ENCODE data around the gene SHD.
A peak's percentile ranks its signal among the peaks of the same experiment; 100 is the strongest.

Gene SHD

DNA sequence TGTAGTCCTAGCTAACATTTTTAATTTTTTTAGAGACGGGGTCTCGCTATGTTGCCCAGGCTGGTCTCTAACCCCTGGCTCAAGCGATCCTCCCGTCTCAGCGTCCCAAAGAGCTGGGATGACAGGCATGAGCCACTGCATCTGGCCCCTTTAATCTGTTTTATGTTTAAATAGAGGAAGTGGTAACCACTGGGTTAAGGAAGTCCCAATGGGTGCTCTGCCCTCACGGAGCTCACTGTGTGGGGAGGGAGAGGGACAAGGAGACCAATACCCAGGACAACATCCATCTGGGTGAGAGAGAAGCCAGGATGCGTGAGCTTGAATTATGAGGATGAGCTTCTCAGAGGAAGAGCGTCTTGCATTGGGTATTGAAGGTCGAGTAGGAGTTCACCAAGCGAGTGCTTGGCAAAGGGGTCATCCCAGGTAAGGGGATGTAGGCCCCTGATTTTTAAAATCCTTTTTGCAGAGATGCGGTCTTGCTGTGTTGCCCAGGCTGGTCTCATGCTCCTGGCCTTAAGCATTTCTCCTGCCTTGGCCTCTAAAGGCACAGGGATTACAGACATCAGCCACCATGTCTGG, 18.4 kb upstream of the SHD start:
- WGBS (ENCODE audit: extremely low coverage, insufficient coverage, insufficient read length) = no CpG with 5 or more reads among the region's 11 CpGs
- H4K8ac ChIP-seq (ENCODE audit: low read depth, low read length) = no peak overlapping the region
- H3K9ac ChIP-seq (ENCODE audit: low read length) = no peak overlapping the region
- peaks cover 36 to 38% of the 10 kb centered on the region in 2 experiments for H3K36me3 ChIP-seq (ENCODE audit: control insufficient read depth in 1 of 2, insufficient read depth in 2 of 2, low read length in 2 of 2)
- H3K79me2 ChIP-seq (ENCODE audit: control insufficient read depth, insufficient read depth, low read length, poor library complexity) = no peaks in the 10 kb centered on the region
- no peak for DNase-seq
- no peak overlapping the region for H2BK120ac ChIP-seq (ENCODE audit: insufficient read depth, low read length, poor library complexity)
- no peak overlapping the region for H2AFZ ChIP-seq (ENCODE audit: insufficient read depth, low read length, poor library complexity)
- H3K27ac ChIP-seq (ENCODE audit: low read depth, low read length) = no peak overlapping the region
- H3K18ac ChIP-seq (ENCODE audit: low read length) = no peak overlapping the region
- H3K23ac ChIP-seq (ENCODE audit: low read length) = no peak overlapping the region
- no peaks in the 10 kb centered on the region for H3K79me1 ChIP-seq (ENCODE audit: low read length)
- no peak overlapping the region for H2BK5ac ChIP-seq (ENCODE audit: low read depth, low read length, poor library complexity)
- no peak overlapping the region for H2BK12ac ChIP-seq (ENCODE audit: low read length)
- no peak overlapping the region for H3K14ac ChIP-seq (ENCODE audit: low read length)
- H4K91ac ChIP-seq (ENCODE audit: low read depth, low read length) = no peak overlapping the region
- no peak overlapping the region for H3K4ac ChIP-seq (ENCODE audit: low read depth, low read length)
- H4K12ac ChIP-seq (ENCODE audit: low read depth, low read length) = no peak overlapping the region
- no peak overlapping the region for H3K4me3 ChIP-seq (ENCODE audit: low read depth, low read length)
- H3K27me3 ChIP-seq (ENCODE audit: insufficient read depth, low read length) = no peaks in the 10 kb centered on the region
- peaks cover 5% of the 10 kb centered on the region for H3K9me3 ChIP-seq (ENCODE audit: insufficient read depth, low read depth, low read length)
- no peaks in the 10 kb centered on the region for H3K4me1 ChIP-seq (ENCODE audit: control insufficient read depth in 1 of 2, insufficient read depth in 2 of 2, low read length in 2 of 2)
- H2AK5ac ChIP-seq (ENCODE audit: low read length) = no peak overlapping the region
- no peak overlapping the region for H3K4me2 ChIP-seq (ENCODE audit: low read length)

DNA sequence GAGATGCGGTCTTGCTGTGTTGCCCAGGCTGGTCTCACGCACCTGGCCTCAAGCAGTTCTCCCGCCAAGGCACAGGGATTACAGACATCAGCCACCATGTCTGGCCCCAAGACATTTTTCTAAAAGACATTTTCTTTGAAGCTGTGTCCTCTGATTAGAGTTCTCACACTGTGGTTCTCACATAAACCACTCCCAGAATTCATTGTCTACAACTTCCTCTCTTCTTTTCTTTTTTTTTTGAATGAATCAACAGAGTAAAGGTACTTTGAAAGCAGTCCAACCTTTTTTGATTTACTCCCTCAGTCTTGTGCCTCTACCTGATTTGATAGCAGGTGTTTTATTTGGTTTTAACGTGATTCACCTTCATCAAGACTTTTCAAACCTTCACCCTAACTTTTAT, 14.3 kb upstream of the SHD start:
- Histone ChIP-seq H3K4me2 (ENCODE audit: low read length) (no peak overlapping the region), H2BK5ac (ENCODE audit: low read depth, low read length, poor library complexity) (no peak overlapping the region), H3K4me3 (ENCODE audit: low read depth, low read length) (no peak overlapping the region), H4K91ac (ENCODE audit: low read depth, low read length) (no peak overlapping the region), H2AFZ (ENCODE audit: insufficient read depth, low read length, poor library complexity) (no peak overlapping the region), H2BK12ac (ENCODE audit: low read length) (no peak overlapping the region), H3K23ac (ENCODE audit: low read length) (no peak overlapping the region), H3K18ac (ENCODE audit: low read length) (no peak overlapping the region), H2BK120ac (ENCODE audit: insufficient read depth, low read length, poor library complexity) (no peak overlapping the region), H4K8ac (ENCODE audit: low read depth, low read length) (no peak overlapping the region), H3K9ac (ENCODE audit: low read length) (no peak overlapping the region), H3K79me2 (ENCODE audit: control insufficient read depth, insufficient read depth, low read length, poor library complexity) (no peaks in the 10 kb centered on the region), H3K79me1 (ENCODE audit: low read length) (no peaks in the 10 kb centered on the region), H3K14ac (ENCODE audit: low read length) (no peak overlapping the region), H4K12ac (ENCODE audit: low read depth, low read length) (no peak overlapping the region), H3K4me1 (ENCODE audit: control insufficient read depth in 1 of 2, insufficient read depth in 2 of 2, low read length in 2 of 2) (no peaks in the 10 kb centered on the region), H3K27me3 (ENCODE audit: insufficient read depth, low read length) (no peaks in the 10 kb centered on the region), H3K27ac (ENCODE audit: low read depth, low read length) (no peak overlapping the region), H3K36me3 (ENCODE audit: control insufficient read depth in 1 of 2, insufficient read depth in 2 of 2, low read length in 2 of 2) (peaks cover 20 to 24% of the 10 kb centered on the region in 2 experiments), H2AK5ac (ENCODE audit: low read length) (no peak overlapping the region), H3K9me3 (ENCODE audit: insufficient read depth, low read depth, low read length) (peaks cover 1% of the 10 kb centered on the region), H3K4ac (ENCODE audit: low read depth, low read length) (no peak overlapping the region)
- WGBS (ENCODE audit: extremely low coverage, insufficient coverage, insufficient read length) = no CpG with 5 or more reads among the region's 4 CpGs
- no peak for DNase-seq

DNA sequence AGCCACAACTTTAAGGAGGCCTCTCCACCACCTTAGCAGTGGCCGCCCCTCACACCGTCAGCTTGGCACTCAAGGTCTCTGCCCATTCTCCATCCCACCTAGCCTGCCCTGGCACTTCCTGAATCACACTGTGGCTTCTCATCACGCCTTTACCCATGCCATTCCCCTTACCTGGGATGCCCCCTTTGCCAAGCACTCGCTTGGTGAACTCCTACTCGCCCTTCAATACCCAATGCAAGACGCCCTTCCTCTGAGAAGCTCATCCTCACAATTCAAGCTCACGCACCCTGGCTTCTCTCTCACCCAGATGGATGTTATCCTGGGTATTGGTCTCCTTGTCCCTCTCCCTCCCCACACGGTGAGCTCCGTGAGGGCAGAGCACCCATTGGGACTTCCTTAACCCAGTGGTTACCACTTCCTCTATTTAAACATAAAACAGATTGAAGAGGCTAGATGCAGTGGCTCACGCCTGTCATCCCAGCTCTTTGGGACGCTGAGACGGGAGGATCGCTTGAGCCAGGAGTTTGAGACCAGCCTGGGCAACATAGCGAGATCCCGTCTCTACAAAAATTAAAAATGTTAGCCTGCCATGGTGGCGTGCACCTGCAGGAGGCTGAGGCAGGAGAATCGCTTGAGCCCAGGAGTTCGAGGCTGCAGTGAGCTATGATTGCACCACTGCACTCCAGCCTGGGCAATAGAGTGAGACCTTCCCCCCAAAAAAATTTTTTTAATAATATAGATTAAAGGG, 12.6 kb upstream of the SHD start:
- Histone ChIP-seq H3K14ac (ENCODE audit: low read length) (no peak overlapping the region), H2AFZ (ENCODE audit: insufficient read depth, low read length, poor library complexity) (no peak overlapping the region), H3K4ac (ENCODE audit: low read depth, low read length) (no peak overlapping the region), H4K91ac (ENCODE audit: low read depth, low read length) (no peak overlapping the region), H3K27ac (ENCODE audit: low read depth, low read length) (no peak overlapping the region), H3K27me3 (ENCODE audit: insufficient read depth, low read length) (no peaks in the 10 kb centered on the region), H2BK120ac (ENCODE audit: insufficient read depth, low read length, poor library complexity) (no peak overlapping the region), H3K4me3 (ENCODE audit: low read depth, low read length) (peak overlapping the region; percentile 13), H2BK12ac (ENCODE audit: low read length) (no peak overlapping the region), H3K79me1 (ENCODE audit: low read length) (no peaks in the 10 kb centered on the region), H4K8ac (ENCODE audit: low read depth, low read length) (no peak overlapping the region), H3K9me3 (ENCODE audit: insufficient read depth, low read depth, low read length) (peaks cover 1% of the 10 kb centered on the region), H3K4me2 (ENCODE audit: low read length) (no peak overlapping the region), H3K23ac (ENCODE audit: low read length) (no peak overlapping the region), H3K9ac (ENCODE audit: low read length) (no peak overlapping the region), H3K36me3 (ENCODE audit: control insufficient read depth in 1 of 2, insufficient read depth in 2 of 2, low read length in 2 of 2) (peaks cover 15 to 23% of the 10 kb centered on the region in 2 experiments), H2BK5ac (ENCODE audit: low read depth, low read length, poor library complexity) (no peak overlapping the region), H4K12ac (ENCODE audit: low read depth, low read length) (no peak overlapping the region), H3K79me2 (ENCODE audit: control insufficient read depth, insufficient read depth, low read length, poor library complexity) (no peaks in the 10 kb centered on the region), H3K4me1 (ENCODE audit: control insufficient read depth in 1 of 2, insufficient read depth in 2 of 2, low read length in 2 of 2) (no peaks in the 10 kb centered on the region), H3K18ac (ENCODE audit: low read length) (no peak overlapping the region), H2AK5ac (ENCODE audit: low read length) (no peak overlapping the region)
- no CpG with 5 or more reads among the region's 18 CpGs for WGBS (ENCODE audit: extremely low coverage, insufficient coverage, insufficient read length)
- no peak for DNase-seq

DNA sequence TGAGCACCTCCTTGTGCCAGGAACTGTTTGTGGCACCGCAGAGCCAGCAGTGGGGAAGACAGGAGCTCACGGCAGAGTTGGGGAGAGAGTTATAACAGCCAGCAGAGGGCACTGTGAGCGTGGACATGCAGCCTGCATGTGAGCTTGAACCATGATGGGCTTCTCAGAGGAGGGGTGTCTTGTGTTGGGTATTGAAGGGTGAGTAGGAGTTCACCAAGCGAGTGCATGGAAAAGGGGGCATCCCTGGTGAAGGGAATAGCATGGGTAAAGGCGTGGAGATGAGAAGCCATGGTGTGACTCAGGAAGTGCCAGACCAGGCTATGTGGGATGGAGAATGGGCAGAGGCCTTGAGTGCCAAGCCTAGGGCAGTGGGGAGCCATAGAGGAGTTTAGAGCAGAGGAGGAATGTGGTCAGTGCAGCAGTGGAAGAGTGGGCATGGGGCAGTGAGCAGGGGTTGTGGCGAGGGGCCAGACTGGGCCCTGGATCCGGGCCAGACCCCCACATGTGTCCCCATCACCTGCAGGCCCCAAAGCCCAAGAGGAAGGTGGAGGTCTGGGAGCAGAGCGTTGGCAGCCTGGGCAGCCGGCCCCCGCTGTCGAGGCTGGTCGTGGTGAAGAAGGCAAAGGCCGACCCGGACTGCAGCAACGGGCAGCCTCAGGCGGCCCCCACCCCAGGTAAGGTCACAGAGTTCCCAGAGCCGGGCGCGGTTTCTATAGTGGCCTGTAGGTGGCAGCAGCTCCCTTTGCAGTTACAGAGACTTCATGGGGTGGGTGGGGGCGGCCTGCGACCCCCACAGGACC, 11.8 kb upstream of the SHD start:
- Histone ChIP-seq H2BK12ac (ENCODE audit: low read length) (no peak overlapping the region), H2AK5ac (ENCODE audit: low read length) (no peak overlapping the region), H3K23ac (ENCODE audit: low read length) (no peak overlapping the region), H3K27me3 (ENCODE audit: insufficient read depth, low read length) (no peaks in the 10 kb centered on the region), H3K4me3 (ENCODE audit: low read depth, low read length) (no peak overlapping the region), H3K14ac (ENCODE audit: low read length) (no peak overlapping the region), H4K8ac (ENCODE audit: low read depth, low read length) (no peak overlapping the region), H3K9ac (ENCODE audit: low read length) (no peak overlapping the region), H2BK5ac (ENCODE audit: low read depth, low read length, poor library complexity) (no peak overlapping the region), H3K4me1 (ENCODE audit: control insufficient read depth in 1 of 2, insufficient read depth in 2 of 2, low read length in 2 of 2) (no peaks in the 10 kb centered on the region), H2BK120ac (ENCODE audit: insufficient read depth, low read length, poor library complexity) (no peak overlapping the region), H4K12ac (ENCODE audit: low read depth, low read length) (no peak overlapping the region), H3K4me2 (ENCODE audit: low read length) (no peak overlapping the region), H3K27ac (ENCODE audit: low read depth, low read length) (no peak overlapping the region), H4K91ac (ENCODE audit: low read depth, low read length) (no peak overlapping the region), H3K36me3 (ENCODE audit: control insufficient read depth in 1 of 2, insufficient read depth in 2 of 2, low read length in 2 of 2) (peaks cover 17 to 21% of the 10 kb centered on the region in 2 experiments), H2AFZ (ENCODE audit: insufficient read depth, low read length, poor library complexity) (no peak overlapping the region), H3K9me3 (ENCODE audit: insufficient read depth, low read depth, low read length) (peaks cover 1% of the 10 kb centered on the region), H3K4ac (ENCODE audit: low read depth, low read length) (no peak overlapping the region), H3K18ac (ENCODE audit: low read length) (no peak overlapping the region), H3K79me2 (ENCODE audit: control insufficient read depth, insufficient read depth, low read length, poor library complexity) (no peaks in the 10 kb centered on the region), H3K79me1 (ENCODE audit: low read length) (no peaks in the 10 kb centered on the region)
- no CpG with 5 or more reads among the region's 21 CpGs for WGBS (ENCODE audit: extremely low coverage, insufficient coverage, insufficient read length)
- DNase-seq = peak; percentile 66 to 82
